IPS-NIHi11 (cell line): ENCODE results near the gene TMEM45A.

Source experiments
- DNase-seq: peaks from one replicate; pipeline ENCODE4 v3.0.0; 2012; ENCODE audit warnings: mixed read lengths, low spot score

The TMEM45A gene

DNA sequence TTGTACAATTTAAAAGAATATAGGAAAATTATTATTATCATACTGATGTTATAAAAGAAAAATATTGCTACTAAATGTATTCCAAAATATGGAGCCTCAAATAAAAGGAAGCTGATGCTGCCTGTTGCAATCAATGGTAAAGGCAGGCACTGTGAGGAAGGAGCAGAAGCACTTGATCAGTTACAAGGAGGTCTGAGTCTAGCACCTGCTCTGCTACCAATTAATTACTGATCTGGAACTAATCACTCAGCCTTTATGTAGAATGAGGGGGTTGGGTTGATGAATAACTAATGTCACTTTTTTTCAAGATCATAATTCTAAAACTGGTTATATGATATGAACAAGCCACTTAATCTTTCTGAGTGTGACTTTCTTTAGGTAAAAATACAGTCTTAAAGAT is 122.5 kb downstream of the TMEM45A start:
- no peak for DNase-seq

DNA sequence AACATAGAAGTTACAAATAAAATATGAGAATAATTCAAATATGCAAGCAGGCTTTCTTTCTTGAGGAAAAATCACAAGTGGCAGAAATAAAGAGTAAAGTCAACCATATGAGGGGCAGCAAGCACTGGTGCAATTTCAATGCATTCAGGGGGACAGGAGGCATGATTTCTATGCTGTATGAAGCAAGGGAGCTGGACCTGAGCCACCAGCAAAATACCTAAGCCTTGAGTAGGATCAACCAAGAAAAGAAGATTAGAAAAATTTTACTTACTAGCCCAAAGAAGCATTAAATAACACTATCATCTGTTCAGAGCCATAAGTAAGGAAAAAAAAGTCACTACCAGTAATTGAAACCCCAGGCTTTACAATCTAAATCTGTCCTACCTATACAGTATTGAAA is 123.3 kb downstream of the TMEM45A start:
- no peak for DNase-seq

GRCh38 chr3:100621251-100621650 is 128.8 kb downstream of the TMEM45A start:
- no peak for DNase-seq
